Dermis blood vessel endothelial cell (primary cell): ENCODE data around the gene SKAP1. TPM values are rescaled to one million over a fixed set of nuclear protein-coding genes. Genes with fewer than 3 reads are reported as not detected.
"Not testable (repeated sequence)": the region's sequence is repeated elsewhere in the genome, so short reads cannot be mapped to it uniquely, and the experiment has no call there.

Experiments
- DNase-seq: peaks from one replicate; pipeline ENCODE4 v3.0.0; 2010
- total RNA-seq: library from RNA; depleted of rRNA; stranded (reverse); fragments of >200 nt; gene quantifications from 2 replicates; pipeline ENCODE4 v1.2.3, GENCODE V29; 2014

The SKAP1 gene
- total RNA-seq, 1 donor from 2014 or later, result 0.17 TPM

- DNase-seq, result no peak
Measured at GRCh38 chr17:48278760-48279491, 151.1 kb downstream of the SKAP1 start.

GRCh38 chr17:48276776-48277175 is 153.2 kb downstream of the SKAP1 start:
- peak; percentile 35 for DNase-seq

- DNase-seq, result no peak
Measured at GRCh38 chr17:48270899-48271298, 159.1 kb downstream of the SKAP1 start.

GRCh38 chr17:48269209-48269608 is 160.8 kb downstream of the SKAP1 start:
- no peak for DNase-seq

GRCh38 chr17:48263731-48264035 is 166.3 kb downstream of the SKAP1 start:
- DNase-seq, result no peak

GRCh38 chr17:48262982-48263730 is 166.9 kb downstream of the SKAP1 start:
- DNase-seq, result peak; percentile 66

GRCh38 chr17:48261297-48261880 is 168.6 kb downstream of the SKAP1 start:
- peak; percentile 80 for DNase-seq

- DNase-seq, result peak; percentile 79
Measured at GRCh38 chr17:48259694-48260291, 170.2 kb downstream of the SKAP1 start.

- DNase-seq, result no peak
Measured at GRCh38 chr17:48258331-48258730, 171.7 kb downstream of the SKAP1 start.

GRCh38 chr17:48255759-48256158 is 174.3 kb downstream of the SKAP1 start:
- DNase-seq, result no peak

- no peak for DNase-seq
Measured at GRCh38 chr17:48254896-48255295, 175.1 kb downstream of the SKAP1 start.

- DNase-seq, result no peak
Measured at GRCh38 chr17:48253975-48254374, 176.0 kb downstream of the SKAP1 start.

- DNase-seq, result no peak
Measured at GRCh38 chr17:48251950-48252349, 178.1 kb downstream of the SKAP1 start.

GRCh38 chr17:48250949-48251348 is 179.1 kb downstream of the SKAP1 start:
- no peak for DNase-seq

- DNase-seq, result not testable (repeated sequence)
Measured at GRCh38 chr17:48250059-48250458, 180.0 kb downstream of the SKAP1 start.

- no peak for DNase-seq
Measured at GRCh38 chr17:48247603-48248002, 182.4 kb downstream of the SKAP1 start.

GRCh38 chr17:48247038-48247437 is 183.0 kb downstream of the SKAP1 start:
- no peak for DNase-seq

GRCh38 chr17:48246612-48247011 is 183.4 kb downstream of the SKAP1 start:
- DNase-seq, result no peak

- DNase-seq, result not testable (repeated sequence)
Measured at GRCh38 chr17:48245465-48246033, 184.5 kb downstream of the SKAP1 start.

GRCh38 chr17:48244814-48245213 is 185.2 kb downstream of the SKAP1 start:
- DNase-seq, result peak; percentile 37

- DNase-seq, result peak; percentile 91
Measured at GRCh38 chr17:48244121-48244711, 185.8 kb downstream of the SKAP1 start.

- DNase-seq, result peak; percentile 84
Measured at GRCh38 chr17:48241770-48242497, 188.1 kb downstream of the SKAP1 start.
